K562 (cell line): Measurements from ENCODE around the gene SFMBT2.

ENCODE experiments used
- CBFB ChIP-seq: sonication (generic); formaldehyde crosslinking; IDR thresholded peaks from 2 replicates; pipeline ENCODE4 v1.4.0; 2020; ENCODE audit warnings: mild to moderate bottlenecking, missing genetic modification reagents
- EP300 ChIP-seq: IDR thresholded peaks from 2 replicates; pipeline ENCODE4 v1.6.1; 2012; ENCODE audit warnings: low read length, improper control_type of control experiment
- GATA2 ChIP-seq: sonication (generic); formaldehyde crosslinking; IDR thresholded peaks from 2 replicates; pipeline ENCODE4 v1.4.0; 2020; ENCODE audit warnings: mild to moderate bottlenecking, missing genetic modification reagents
- HNRNPLL ChIP-seq: fragments of 200-400 bp; formaldehyde crosslinking; IDR thresholded peaks from 2 replicates; pipeline ENCODE4 v1.6.1; 2017; ENCODE audit warnings: low read length, low read depth, mild to moderate bottlenecking; ENCODE audit not compliant: poor library complexity, severe bottlenecking
- SIN3A ChIP-seq, 2 experiments: fragments of 150-350 bp in 1 of 2; IDR thresholded peaks; 2 replicates each; pipeline ENCODE4 v1.6.1; 2011 to 2016; ENCODE audit warnings: borderline replicate concordance in 2 of 2, low read depth in 2 of 2, low read length in 2 of 2, mild to moderate bottlenecking in 2 of 2, moderate library complexity in 2 of 2; ENCODE audit not compliant: control insufficient read depth in 1 of 2
- SMAD1 ChIP-seq: fragments of 150-350 bp; IDR thresholded peaks from 2 replicates; pipeline ENCODE4 v1.6.1; 2014; ENCODE audit warnings: low read length, low read depth; ENCODE audit not compliant: partially characterized antibody
- ZKSCAN8 ChIP-seq: fragments of 200-800 bp; sonication (Bioruptor generic); IDR thresholded peaks from 2 replicates; pipeline ENCODE4 v1.6.1; 2016; ENCODE audit warnings: missing genetic modification characterization, missing compliant biosample characterization
- ZNF384 ChIP-seq: IDR thresholded peaks from 2 replicates; pipeline ENCODE4 v1.6.1; 2012; ENCODE audit warnings: low read depth, low read length, improper control_type of control experiment
- ZNF79 ChIP-seq: fragments of 250-450 bp; sonication (Bioruptor Pico); IDR thresholded peaks from 2 replicates; pipeline ENCODE4 v1.4.0; 2020; ENCODE audit warnings: low read depth, mild to moderate bottlenecking, moderate library complexity

GRCh38 chr10:7318836-7319235, 92.0 kb downstream of the SFMBT2 start:
- TF ChIP-seq CBFB (CRISPR knock-in tag) (no peak), HNRNPLL (no peak), GATA2 (CRISPR knock-in tag) (no peak), ZKSCAN8 (CRISPR knock-in tag) (no peak), SIN3A (IDR thresholded peaks at IDR 0.05; ENCODE audit: borderline replicate concordance in 2 of 2, control insufficient read depth in 1 of 2, low read depth in 2 of 2, low read length in 2 of 2) (no peak), EP300 (no peak), ZNF384 (no peak), SMAD1 (no peak), ZNF79 (no peak)
